ENCODE measurements around the gene PAQR9. TPM values are rescaled to one million over a fixed set of nuclear protein-coding genes. Genes with fewer than 3 reads are reported as not detected.

The PAQR9 gene
- total and polyA plus RNA-seq, 2 of the 13 experiments (the other 11 are each of a cell fraction or from before 2014, with no cell fraction given), result 3.7 to 10.3 TPM

DNA sequence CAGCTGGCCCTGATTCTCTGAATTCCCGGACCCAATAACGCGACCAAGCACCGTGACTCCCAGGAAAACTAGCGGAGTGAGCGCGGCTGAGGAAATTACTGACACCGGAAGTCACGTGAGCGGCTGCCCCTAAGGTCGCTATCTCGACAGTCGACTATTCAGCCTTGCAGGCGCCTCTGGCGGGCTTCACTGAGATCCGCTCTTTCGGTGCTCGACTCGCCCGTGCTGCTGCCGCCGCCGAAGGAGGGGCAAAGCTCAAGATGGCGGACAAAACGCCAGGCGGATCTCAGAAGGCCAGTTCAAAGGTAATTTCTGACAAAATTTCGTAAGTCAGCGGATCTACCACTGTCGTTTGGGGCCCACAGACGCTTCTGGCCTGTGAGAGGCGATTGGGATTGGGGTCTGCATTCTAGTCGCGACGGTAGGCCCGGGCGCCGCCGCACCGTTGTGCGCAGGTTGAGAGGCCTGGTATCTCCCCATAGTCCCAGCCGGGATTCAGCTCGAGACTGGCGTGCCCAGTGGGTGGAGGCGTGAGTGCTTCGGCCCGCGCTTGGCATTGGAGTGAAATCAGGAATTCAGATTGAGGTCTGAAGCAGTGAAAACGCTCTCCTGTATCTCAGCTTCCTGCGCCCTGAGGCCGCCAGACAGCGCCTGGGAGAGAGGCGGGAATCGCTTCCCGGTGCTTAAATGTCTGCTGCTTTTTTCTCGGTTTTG, 38.1 kb upstream of the PAQR9 start, which contains the start of gene U2SURP (continued):
- TF ChIP-seq, protein P1, sequence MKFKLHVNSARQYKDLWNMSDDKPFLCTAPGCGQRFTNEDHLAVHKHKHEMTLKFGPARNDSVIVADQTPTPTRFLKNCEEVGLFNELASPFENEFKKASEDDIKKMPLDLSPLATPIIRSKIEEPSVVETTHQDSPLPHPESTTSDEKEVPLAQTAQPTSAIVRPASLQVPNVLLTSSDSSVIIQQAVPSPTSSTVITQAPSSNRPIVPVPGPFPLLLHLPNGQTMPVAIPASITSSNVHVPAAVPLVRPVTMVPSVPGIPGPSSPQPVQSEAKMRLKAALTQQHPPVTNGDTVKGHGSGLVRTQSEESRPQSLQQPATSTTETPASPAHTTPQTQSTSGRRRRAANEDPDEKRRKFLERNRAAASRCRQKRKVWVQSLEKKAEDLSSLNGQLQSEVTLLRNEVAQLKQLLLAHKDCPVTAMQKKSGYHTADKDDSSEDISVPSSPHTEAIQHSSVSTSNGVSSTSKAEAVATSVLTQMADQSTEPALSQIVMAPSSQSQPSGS (CRISPR knock-in tag; IDR thresholded peaks at IDR 0.05), result peak; percentile 69; the same call in 1 of the 2 replicates
- TF ChIP-seq, protein P2, sequence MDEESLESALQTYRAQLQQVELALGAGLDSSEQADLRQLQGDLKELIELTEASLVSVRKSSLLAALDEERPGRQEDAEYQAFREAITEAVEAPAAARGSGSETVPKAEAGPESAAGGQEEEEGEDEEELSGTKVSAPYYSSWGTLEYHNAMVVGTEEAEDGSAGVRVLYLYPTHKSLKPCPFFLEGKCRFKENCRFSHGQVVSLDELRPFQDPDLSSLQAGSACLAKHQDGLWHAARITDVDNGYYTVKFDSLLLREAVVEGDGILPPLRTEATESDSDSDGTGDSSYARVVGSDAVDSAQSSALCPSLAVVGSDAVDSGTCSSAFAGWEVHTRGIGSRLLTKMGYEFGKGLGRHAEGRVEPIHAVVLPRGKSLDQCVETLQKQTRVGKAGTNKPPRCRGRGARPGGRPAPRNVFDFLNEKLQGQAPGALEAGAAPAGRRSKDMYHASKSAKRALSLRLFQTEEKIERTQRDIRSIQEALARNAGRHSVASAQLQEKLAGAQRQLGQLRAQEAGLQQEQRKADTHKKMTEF (CRISPR knock-in tag; IDR thresholded peaks at IDR 0.05), result peak; percentile 91
- no peak for TF ChIP-seq ZNF83 (CRISPR knock-in tag; IDR thresholded peaks at IDR 0.05; ENCODE audit: borderline replicate concordance)
- TF ChIP-seq NCOA1 (CRISPR knock-in tag; IDR thresholded peaks at IDR 0.05), result no peak
- peak; percentile 98 for TF ChIP-seq PHF8 (CRISPR knock-in tag; IDR thresholded peaks at IDR 0.05)
- TF ChIP-seq ZNF644 (CRISPR knock-in tag; IDR thresholded peaks at IDR 0.05; ENCODE audit: low read depth), result no peak
- 0 out of 2 replicates have a peak, but pooled peaks have one; percentile 40 for TF ChIP-seq RAD21 (CRISPR knock-in tag; IDR thresholded peaks at IDR 0.05)
- 0 out of 2 replicates have a peak, but pooled peaks have one; percentile 55 for TF ChIP-seq ZMAT3 (CRISPR knock-in tag; conservative IDR thresholded peaks at IDR 0.05)
- no peak for TF ChIP-seq ZFP62 (CRISPR knock-in tag; IDR thresholded peaks at IDR 0.05)
- no peak for TF ChIP-seq ZNF562 (CRISPR knock-in tag; IDR thresholded peaks at IDR 0.05; ENCODE audit: borderline replicate concordance)
- TF ChIP-seq, protein P3, sequence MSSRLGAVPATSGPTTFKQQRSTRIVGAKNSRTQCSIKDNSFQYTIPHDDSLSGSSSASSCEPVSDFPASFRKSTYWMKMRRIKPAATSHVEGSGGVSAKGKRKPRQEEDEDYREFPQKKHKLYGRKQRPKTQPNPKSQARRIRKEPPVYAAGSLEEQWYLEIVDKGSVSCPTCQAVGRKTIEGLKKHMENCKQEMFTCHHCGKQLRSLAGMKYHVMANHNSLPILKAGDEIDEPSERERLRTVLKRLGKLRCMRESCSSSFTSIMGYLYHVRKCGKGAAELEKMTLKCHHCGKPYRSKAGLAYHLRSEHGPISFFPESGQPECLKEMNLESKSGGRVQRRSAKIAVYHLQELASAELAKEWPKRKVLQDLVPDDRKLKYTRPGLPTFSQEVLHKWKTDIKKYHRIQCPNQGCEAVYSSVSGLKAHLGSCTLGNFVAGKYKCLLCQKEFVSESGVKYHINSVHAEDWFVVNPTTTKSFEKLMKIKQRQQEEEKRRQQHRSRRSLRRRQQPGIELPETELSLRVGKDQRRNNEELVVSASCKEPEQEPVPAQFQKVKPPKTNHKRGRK (CRISPR knock-in tag; IDR thresholded peaks at IDR 0.05), result no peak
- TF ChIP-seq YY1 (IDR thresholded peaks at IDR 0.05; ENCODE audit: insufficient read depth, insufficient replicate concordance, low read depth, low read length), result peak; percentile 97
- peak; percentile 91; the same call in 1 of the 2 replicates for TF ChIP-seq MIER3 (CRISPR knock-in tag; IDR thresholded peaks at IDR 0.05; ENCODE audit: borderline replicate concordance)
- TF ChIP-seq ZFP36L1 (CRISPR knock-in tag; IDR thresholded peaks at IDR 0.05), result peak; percentile 84
- TF ChIP-seq CEBPG (CRISPR knock-in tag; IDR thresholded peaks at IDR 0.05), result peak; percentile 73
- TF ChIP-seq, protein P4, sequence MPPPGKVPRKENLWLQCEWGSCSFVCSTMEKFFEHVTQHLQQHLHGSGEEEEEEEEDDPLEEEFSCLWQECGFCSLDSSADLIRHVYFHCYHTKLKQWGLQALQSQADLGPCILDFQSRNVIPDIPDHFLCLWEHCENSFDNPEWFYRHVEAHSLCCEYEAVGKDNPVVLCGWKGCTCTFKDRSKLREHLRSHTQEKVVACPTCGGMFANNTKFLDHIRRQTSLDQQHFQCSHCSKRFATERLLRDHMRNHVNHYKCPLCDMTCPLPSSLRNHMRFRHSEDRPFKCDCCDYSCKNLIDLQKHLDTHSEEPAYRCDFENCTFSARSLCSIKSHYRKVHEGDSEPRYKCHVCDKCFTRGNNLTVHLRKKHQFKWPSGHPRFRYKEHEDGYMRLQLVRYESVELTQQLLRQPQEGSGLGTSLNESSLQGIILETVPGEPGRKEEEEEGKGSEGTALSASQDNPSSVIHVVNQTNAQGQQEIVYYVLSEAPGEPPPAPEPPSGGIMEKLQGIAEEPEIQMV (CRISPR knock-in tag; IDR thresholded peaks at IDR 0.05; ENCODE audit: low read depth), result peak; percentile 79; the same call in 1 of the 2 replicates
- peak; percentile 81 for TF ChIP-seq ISL2 (CRISPR knock-in tag; IDR thresholded peaks at IDR 0.05)
- TF ChIP-seq, protein P5, sequence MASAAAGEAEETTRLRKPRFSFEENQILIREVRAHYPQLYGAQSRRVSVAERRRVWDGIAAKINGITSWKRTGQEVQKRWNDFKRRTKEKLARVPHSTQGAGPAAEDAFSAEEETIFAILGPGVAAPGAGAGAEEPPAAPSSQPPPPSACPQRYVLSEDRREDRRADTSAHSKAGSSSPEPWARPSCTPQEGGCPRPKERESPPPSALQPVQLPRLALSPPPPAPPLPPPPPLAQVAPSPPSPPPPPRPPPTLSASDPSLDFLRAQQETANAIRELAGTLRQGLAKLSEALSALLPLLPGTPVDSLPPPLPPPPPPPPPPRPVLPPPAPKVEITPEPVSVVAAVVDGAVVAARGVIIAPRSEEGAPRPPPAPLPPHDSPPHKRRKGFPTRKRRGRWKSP (CRISPR knock-in tag; IDR thresholded peaks at IDR 0.05), result peak; percentile 91
- TF ChIP-seq, protein P6, sequence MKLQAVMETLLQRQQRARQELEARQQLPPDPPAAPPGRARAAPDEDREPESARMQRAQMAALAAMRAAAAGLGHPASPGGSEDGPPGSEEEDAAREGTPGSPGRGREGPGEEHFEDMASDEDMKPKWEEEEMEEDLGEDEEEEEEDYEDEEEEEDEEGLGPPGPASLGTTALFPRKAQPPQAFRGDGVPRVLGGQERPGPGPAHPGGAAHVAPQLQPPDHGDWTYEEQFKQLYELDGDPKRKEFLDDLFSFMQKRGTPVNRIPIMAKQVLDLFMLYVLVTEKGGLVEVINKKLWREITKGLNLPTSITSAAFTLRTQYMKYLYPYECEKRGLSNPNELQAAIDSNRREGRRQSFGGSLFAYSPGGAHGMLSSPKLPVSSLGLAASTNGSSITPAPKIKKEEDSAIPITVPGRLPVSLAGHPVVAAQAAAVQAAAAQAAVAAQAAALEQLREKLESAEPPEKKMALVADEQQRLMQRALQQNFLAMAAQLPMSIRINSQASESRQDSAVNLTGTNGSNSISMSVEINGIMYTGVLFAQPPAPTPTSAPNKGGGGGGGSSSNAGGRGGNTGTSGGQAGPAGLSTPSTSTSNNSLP (IDR thresholded peaks at IDR 0.05; ENCODE audit: low read depth, low read length), result peak; percentile 70
- TF ChIP-seq U2AF2 (IDR thresholded peaks at IDR 0.05; ENCODE audit: low read depth, low read length), result no peak
- TF ChIP-seq ATF7-NPFF (CRISPR knock-in tag; IDR thresholded peaks at IDR 0.05; ENCODE audit: low read depth), result peak; percentile 73; the same call in 1 of the 2 replicates
